ENCODE measurements around the gene OBP2B.
"Not testable (repeated sequence)": the region's sequence is repeated elsewhere in the genome, so short reads cannot be mapped to it uniquely, and the experiment has no call there.

GRCh38 chr9:133231934-133232568, 23.0 kb upstream of the OBP2B start:
- not testable (repeated sequence) for TF ChIP-seq CTCF (IDR thresholded peaks at IDR 0.05; ENCODE audit: insufficient read depth, low read length, poor library complexity, severe bottlenecking); EZH2phosphoT487 (conservative IDR thresholded peaks at IDR 0.05; ENCODE audit: low read length)
